Measurements from ENCODE around the gene SOX5. TPM values are rescaled to one million over a fixed set of nuclear protein-coding genes. Genes with fewer than 3 reads are reported as not detected.

The SOX5 gene
- total RNA-seq, 1 experiment from 2014 or later = 3.1 TPM

- Histone ChIP-seq H3K79me1 (ENCODE audit: insufficient read depth, low read depth, low read length, poor library complexity, severe bottlenecking) (no peaks in the 10 kb centered on the region), H3K9me3 (ENCODE audit: control insufficient read depth, low read depth, low read length) (no peaks in the 10 kb centered on the region), H3K14ac (ENCODE audit: insufficient read depth, low read length) (no peak overlapping the region), H3T11ph (ENCODE audit: low read length) (no peak overlapping the region), H4K20me1 (ENCODE audit: control insufficient read depth, insufficient read depth, insufficient read length) (no peaks in the 10 kb centered on the region), H3K23me2 (ENCODE audit: insufficient read length, low read depth, low read length, poor library complexity, severe bottlenecking) (no peaks in the 10 kb centered on the region), H3K56ac (ENCODE audit: insufficient read length, low read depth, low read length) (no peak overlapping the region), H4K5ac (ENCODE audit: insufficient read length, low read depth, low read length) (no peak overlapping the region), H2BK12ac (ENCODE audit: insufficient read length, low read depth, low read length) (no peak overlapping the region), H3K9ac (ENCODE audit: extremely low read depth, insufficient read length, low read length) (no peak overlapping the region), H3K27ac (ENCODE audit: insufficient read length, low read depth, low read length) (no peak overlapping the region), H3K23ac (ENCODE audit: insufficient read length, low read depth, low read length) (no peak overlapping the region), H4K91ac (ENCODE audit: insufficient read length, low read depth, low read length) (no peak overlapping the region), H3K79me2 (ENCODE audit: insufficient read depth, low read length) (no peaks in the 10 kb centered on the region), H2AFZ (ENCODE audit: low read length) (no peak overlapping the region), H2BK120ac (ENCODE audit: low read depth, low read length, poor library complexity, severe bottlenecking) (no peak overlapping the region), H3K4me2 (ENCODE audit: insufficient read depth, insufficient read length, low read length) (no peak overlapping the region), H2BK20ac (ENCODE audit: low read depth, low read length, poor library complexity, severe bottlenecking) (no peak overlapping the region), H4K8ac (replicated peaks; ENCODE audit: insufficient read length, low read depth, low read length) (no peak overlapping the region), H3K18ac (ENCODE audit: insufficient read length, low read depth, low read length) (no peak overlapping the region), H3K4ac (ENCODE audit: low read depth, low read length) (no peak overlapping the region), H3K27me3 (ENCODE audit: insufficient read depth, low read length) (no peaks in the 10 kb centered on the region), H2AK5ac (ENCODE audit: insufficient read length, low read length) (no peak overlapping the region), H3K4me1 (ENCODE audit: insufficient read depth, low read length) (peaks cover 3% of the 10 kb centered on the region; the same call in 1 of the 2 replicates), H2BK15ac (ENCODE audit: low read depth, low read length) (no peak overlapping the region), H2BK5ac (ENCODE audit: insufficient read length, low read length) (no peak overlapping the region)
- Mint-ChIP-seq H3K27ac (no peak overlapping the region), H3K27me3 (ENCODE audit: low read depth) (no peaks in the 10 kb centered on the region), H3K4me3 (no peak overlapping the region), H3K4me1 (peaks cover 25% of the 10 kb centered on the region in 2 experiments), H3K9me3 (peaks cover 0 to 2% of the 10 kb centered on the region in 2 experiments; a peak in 1 of 5 replicates), H3K36me3 (ENCODE audit: insufficient read depth in 1 of 3, low read depth in 3 of 3) (no peaks in the 10 kb centered on the region)
- no CpG with 5 or more reads among the region's 5 CpGs for WGBS (ENCODE audit: extremely low coverage, insufficient read length, low lambda C conversion rate)
- TF ChIP-seq CTCF (conservative IDR thresholded peaks at IDR 0.05) = no peak
- no peak for DNase-seq
Observed at GRCh38 chr12:23707270-23707669, 242.2 kb downstream of the SOX5 start.

Measured in H9 (cell line).